ENCODE measurements around the gene EARS2. TPM values are rescaled to one million over a fixed set of nuclear protein-coding genes. Genes with fewer than 3 reads are reported as not detected.

The EARS2 gene
- total and polyA plus RNA-seq, 2 of the 8 experiments (the other 6 are each of a cell fraction or from before 2014, with no cell fraction given): 47.8 to 111 TPM

- Histone ChIP-seq H4K5ac (ENCODE audit: insufficient read length, low read depth, low read length) (no peak overlapping the region), H2BK12ac (ENCODE audit: low read depth, low read length) (no peak overlapping the region), H3K4me1 (replicated peaks in 1 of 4; ENCODE audit: control insufficient read depth in 3 of 4, insufficient read depth in 4 of 4, low read length in 3 of 4) (no peaks in the 10 kb centered on the region), H2BK120ac (replicated peaks; ENCODE audit: low read depth, low read length) (no peak overlapping the region), H3K36me3 (ENCODE audit: control insufficient read depth in 2 of 4, insufficient read depth in 4 of 4, low read length in 3 of 4) (peaks cover 14 to 37% (median 23%) of the 10 kb centered on the region in 4 experiments; a peak in 7 of 8 replicates), H2BK15ac (ENCODE audit: low read length) (no peak overlapping the region), H3K56ac (replicated peaks; ENCODE audit: insufficient read length, low read depth, low read length) (no peak overlapping the region), H3K4ac (replicated peaks; ENCODE audit: insufficient read length, low read depth, low read length) (no peak overlapping the region), H3K4me2 (ENCODE audit: insufficient read depth in 1 of 2, low read depth in 2 of 2, low read length in 2 of 2) (no peak overlapping the region), H3K27me3 (replicated peaks in 1 of 4; ENCODE audit: control insufficient read depth in 3 of 4, extremely low read depth in 1 of 4, insufficient read depth in 3 of 4, low read length in 3 of 4) (no peaks in the 10 kb centered on the region), H3K9me3 (ENCODE audit: insufficient read depth in 2 of 2, low read depth in 1 of 2, low read length in 1 of 2) (no peaks in the 10 kb centered on the region), H3K27ac (ENCODE audit: low read depth, low read length) (no peak overlapping the region), H2AFZ (ENCODE audit: low read length) (no peak overlapping the region), H3K79me2 (ENCODE audit: control insufficient read depth in 1 of 2, insufficient read depth in 2 of 2, low read length in 2 of 2) (no peaks in the 10 kb centered on the region), H2AK5ac (ENCODE audit: low read depth, low read length) (no peak overlapping the region), H3K23ac (ENCODE audit: insufficient read length) (no peak overlapping the region), H4K20me1 (replicated peaks in 1 of 2; ENCODE audit: control insufficient read depth in 1 of 2, insufficient read depth in 2 of 2, low read length in 2 of 2) (peaks cover 2 to 9% of the 10 kb centered on the region in 2 experiments), H3K9ac (replicated peaks in 1 of 4; ENCODE audit: extremely low read depth in 1 of 4, low read depth in 3 of 4, low read length in 3 of 4) (no peak overlapping the region), H4K91ac (replicated peaks; ENCODE audit: insufficient read length, low read length) (no peak overlapping the region), H3K14ac (ENCODE audit: insufficient read length) (no peak overlapping the region), H3K23me2 (ENCODE audit: low read depth, low read length) (no peaks in the 10 kb centered on the region), H3K18ac (ENCODE audit: extremely low read depth, low read length) (no peak overlapping the region), H3K79me1 (ENCODE audit: low read depth, low read length) (no peaks in the 10 kb centered on the region; the same call in 1 of the 2 replicates), H2BK5ac (ENCODE audit: low read depth, low read length) (no peak overlapping the region), H3K4me3 (ENCODE audit: extremely low read depth in 1 of 4, insufficient read depth in 2 of 4, low read depth in 3 of 4, low read length in 4 of 4) (no peak overlapping the region), H4K8ac (ENCODE audit: extremely low read depth, insufficient read depth, low read length) (no peak overlapping the region), H2BK20ac (ENCODE audit: low read length) (no peak overlapping the region)
- FAIRE-seq (no peak), DNase-seq (ENCODE audit: low read depth in 1 of 2, low spot score in 2 of 2) (no peak)
- TF ChIP-seq NANOG (IDR thresholded peaks at IDR 0.05; ENCODE audit: insufficient read depth, low read depth, low read length, poor library complexity, severe bottlenecking): no peak
- TF ChIP-seq CTCF (IDR thresholded peaks at IDR 0.05; ENCODE audit: control extremely low read depth in 1 of 3, insufficient read depth in 1 of 3, low read depth in 1 of 3, low read length in 3 of 3): peak in 1 of 3 experiments; percentile 28; a peak in 1 of 4 replicates
- ChIA-PET CTCF (ENCODE audit: partially characterized antibody) (interaction anchor here (0.6 to 2.2 kb wide), 5 partner anchors 17 to 1582 kb away, joined by 3 to 8 read pairs (median 4); no protein-coding TSS in a partner anchor), POLR2A (ENCODE audit: partially characterized antibody) (interaction anchor here (0.6 to 3.0 kb wide), 12 partner anchors 9 to 212 kb away, joined by 3 to 15 read pairs (median 4); partner anchors contain the start of genes DCTN5, EARS2, PALB2 and UBFD1)
- WGBS, 2 experiments (ENCODE audit: extremely low coverage in 1 of 2, insufficient coverage in 1 of 2, insufficient read length in 1 of 2, insufficient replicate concordance in 2 of 2, low coverage in 1 of 2, low lambda C conversion rate in 2 of 2, missing lambda C conversion rate in 1 of 2): 88% methylated on average over 3 of the region's 3 CpGs; no CpG with 5 or more reads in 1 of the 2 experiments
Measured at GRCh38 chr16:23575834-23576233, 18.7 kb upstream of the EARS2 start.
